ENCODE data around the gene FAM120B. TPM values are rescaled to one million over a fixed set of nuclear protein-coding genes. Genes with fewer than 3 reads are reported as not detected.
A peak's percentile ranks its signal among the peaks of the same experiment; 100 is the strongest.

The FAM120B gene
- total RNA-seq, 4 donors from 2014 or later, result 24.6 to 40.3 (median 31.9) TPM

DNA sequence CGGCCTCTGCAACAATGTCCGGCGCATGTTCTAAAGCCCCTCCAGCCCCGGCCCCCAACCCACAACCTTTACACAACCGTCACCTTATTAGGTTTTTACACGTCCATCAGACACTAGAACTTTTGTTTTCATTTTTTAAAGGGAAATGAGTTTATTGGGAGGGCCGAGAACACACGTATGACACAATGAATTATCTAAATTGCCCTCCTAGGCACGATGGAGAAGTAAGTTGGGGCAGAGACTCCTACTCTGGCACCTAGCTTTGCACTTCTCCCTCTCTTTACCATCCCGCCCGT lies 14.5 kb upstream of the FAM120B start:
- TF ChIP-seq POLR2A (IDR thresholded peaks at IDR 0.05), result no peak
- TF ChIP-seq EP300 (IDR thresholded peaks at IDR 0.05), result no peak
- TF ChIP-seq, protein P1, sequence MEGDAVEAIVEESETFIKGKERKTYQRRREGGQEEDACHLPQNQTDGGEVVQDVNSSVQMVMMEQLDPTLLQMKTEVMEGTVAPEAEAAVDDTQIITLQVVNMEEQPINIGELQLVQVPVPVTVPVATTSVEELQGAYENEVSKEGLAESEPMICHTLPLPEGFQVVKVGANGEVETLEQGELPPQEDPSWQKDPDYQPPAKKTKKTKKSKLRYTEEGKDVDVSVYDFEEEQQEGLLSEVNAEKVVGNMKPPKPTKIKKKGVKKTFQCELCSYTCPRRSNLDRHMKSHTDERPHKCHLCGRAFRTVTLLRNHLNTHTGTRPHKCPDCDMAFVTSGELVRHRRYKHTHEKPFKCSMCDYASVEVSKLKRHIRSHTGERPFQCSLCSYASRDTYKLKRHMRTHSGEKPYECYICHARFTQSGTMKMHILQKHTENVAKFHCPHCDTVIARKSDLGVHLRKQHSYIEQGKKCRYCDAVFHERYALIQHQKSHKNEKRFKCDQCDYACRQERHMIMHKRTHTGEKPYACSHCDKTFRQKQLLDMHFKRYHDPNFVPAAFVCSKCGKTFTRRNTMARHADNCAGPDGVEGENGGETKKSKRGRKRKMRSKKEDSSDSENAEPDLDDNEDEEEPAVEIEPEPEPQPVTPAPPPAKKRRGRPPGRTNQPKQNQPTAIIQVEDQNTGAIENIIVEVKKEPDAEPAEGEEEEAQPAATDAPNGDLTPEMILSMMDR (IDR thresholded peaks at IDR 0.05), result no peak
- no peak for TF ChIP-seq POLR2AphosphoS5 (IDR thresholded peaks at IDR 0.05)

DNA sequence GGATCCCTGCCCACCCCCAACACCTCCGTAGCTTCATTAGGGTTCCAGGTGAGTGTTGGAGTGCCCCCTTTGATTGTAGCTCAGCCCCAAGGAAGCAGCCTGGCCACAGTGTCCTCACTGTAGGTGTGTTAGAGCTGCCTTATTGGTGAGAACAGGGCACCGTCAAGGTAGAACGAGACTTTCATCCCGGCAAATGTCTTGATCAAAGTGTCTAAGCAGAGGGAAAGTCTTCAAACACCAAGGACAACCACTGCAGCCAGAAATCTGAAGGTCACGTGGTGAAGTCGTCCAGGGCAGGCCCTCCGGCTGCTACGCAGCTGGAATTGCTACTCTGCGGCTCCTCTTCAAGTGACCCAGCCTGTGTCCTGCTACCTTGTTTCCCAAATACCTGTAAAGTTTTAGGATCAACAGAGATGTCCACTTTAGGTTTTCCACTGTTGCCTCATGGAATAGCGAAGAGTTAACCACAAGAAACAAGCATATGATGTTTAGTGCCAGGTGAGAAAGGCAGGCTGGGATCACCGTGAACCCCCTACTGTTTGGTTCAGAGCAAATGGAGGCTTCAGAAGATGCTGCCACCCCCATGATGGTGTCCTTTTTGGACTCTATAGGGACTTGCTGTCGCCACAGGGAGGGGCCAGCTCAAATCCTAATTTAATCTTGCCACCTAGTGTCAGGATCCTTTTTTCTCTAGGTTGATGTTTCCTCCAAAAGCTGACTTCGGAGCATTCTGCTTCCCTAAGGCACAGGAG lies 14.0 kb upstream of the FAM120B start:
- Histone ChIP-seq H3K27me3 (peaks cover 99% of the 10 kb centered on the region), H3K4me1 (peaks cover 4 to 91% (median 43%) of the 10 kb centered on the region in 3 donors), H3K4me3 (peak overlapping the region in 1 of 2 donors; percentile 62), H3K27ac (peak overlapping the region in 3 of 4 donors; percentile 71 to 79 (median 74)), H3K9me3 (no peaks in the 10 kb centered on the region), H3K36me3 (peaks cover 0 to 4% of the 10 kb centered on the region in 2 donors)
- ATAC-seq, result no peak
- TF ChIP-seq, protein P1 (IDR thresholded peaks at IDR 0.05), result peak in 3 of 4 experiments; percentile 5 to 31 (median 13)
- TF ChIP-seq POLR2A (IDR thresholded peaks at IDR 0.05), result no peak
- 13 to 29% methylated on average over 4 to 6 of the region's 13 CpGs for WGBS, 2 donors (ENCODE audit: low coverage in 1 of 2)

More for the DNA sequence above, 14.5 kb upstream of the FAM120B start:
- ATAC-seq, result no peak
- H3K27me3 ChIP-seq, result peaks cover 99% of the 10 kb centered on the region
- peak overlapping the region; percentile 62 to 63 for H3K4me3 ChIP-seq
- H3K36me3 ChIP-seq, result peaks cover 0 to 4% of the 10 kb centered on the region in 2 donors
- H3K27ac ChIP-seq, result peak overlapping the region in 3 of 4 donors; percentile 71 to 79 (median 74)
- H3K9me3 ChIP-seq, result no peaks in the 10 kb centered on the region
- WGBS, 2 donors (ENCODE audit: low coverage in 1 of 2), result 10 to 16% methylated on average over 6 to 11 of the region's 11 CpGs
- H3K4me1 ChIP-seq, result peaks cover 4 to 91% (median 46%) of the 10 kb centered on the region in 3 donors

DNA sequence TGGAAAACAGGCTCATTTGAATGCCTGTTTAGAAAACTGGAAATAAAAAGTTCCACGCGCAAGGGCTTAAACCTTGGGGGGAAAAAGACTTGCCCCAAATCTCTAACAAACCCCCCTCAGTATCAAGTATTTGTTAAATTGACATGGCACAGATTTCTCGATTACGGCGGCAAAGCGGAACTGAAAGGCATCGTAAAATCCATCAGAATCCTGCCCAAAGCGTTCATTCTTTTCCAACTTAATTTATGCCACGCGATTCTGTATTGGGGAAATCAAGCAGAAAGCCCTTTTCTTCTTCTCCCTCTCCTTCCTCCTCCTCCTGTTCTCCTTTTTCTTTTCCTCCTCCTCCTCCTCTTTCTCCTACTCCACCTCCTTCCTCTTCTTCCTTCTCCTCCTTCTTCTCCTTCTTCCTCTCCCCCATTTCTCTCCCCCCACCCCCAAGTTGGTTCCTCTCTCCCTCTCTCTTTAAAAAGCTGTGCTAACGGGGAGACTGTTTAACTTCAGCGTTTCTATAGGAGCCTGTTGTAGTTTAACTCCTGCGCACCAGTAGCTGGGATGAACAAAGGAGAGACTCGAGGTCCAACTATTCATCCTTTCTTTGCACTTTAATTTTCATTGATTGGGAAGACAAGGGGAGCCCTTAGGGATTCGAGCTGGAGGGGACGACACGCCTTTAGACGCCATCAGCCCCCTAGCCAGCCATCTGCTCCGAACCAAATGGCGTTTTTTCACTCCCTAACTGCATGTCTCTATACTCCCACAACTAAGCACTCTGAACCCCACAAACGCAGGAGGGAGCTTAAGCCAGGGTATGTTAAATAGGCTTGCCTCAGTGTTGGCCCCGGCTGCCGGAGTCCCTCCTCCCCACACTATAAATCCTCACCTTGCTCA lies 13.0 kb upstream of the FAM120B start:
- Histone ChIP-seq H3K4me1 (peaks cover 4 to 81% (median 40%) of the 10 kb centered on the region in 3 donors), H3K36me3 (no peaks in the 10 kb centered on the region), H3K9me3 (no peaks in the 10 kb centered on the region), H3K27me3 (peaks cover 99% of the 10 kb centered on the region), H3K4me3 (peak overlapping the region in 1 of 2 donors; percentile 16), H3K27ac (no peak overlapping the region)
- TF ChIP-seq POLR2A (IDR thresholded peaks at IDR 0.05) (no peak), POLR2AphosphoS5 (IDR thresholded peaks at IDR 0.05) (no peak), EP300 (IDR thresholded peaks at IDR 0.05) (no peak)
- TF ChIP-seq, protein P1 (IDR thresholded peaks at IDR 0.05), result no peak
- no peak for ATAC-seq
- WGBS, 2 donors (ENCODE audit: low coverage in 1 of 2), result 3 to 25% methylated on average over 16 to 23 of the region's 23 CpGs

DNA sequence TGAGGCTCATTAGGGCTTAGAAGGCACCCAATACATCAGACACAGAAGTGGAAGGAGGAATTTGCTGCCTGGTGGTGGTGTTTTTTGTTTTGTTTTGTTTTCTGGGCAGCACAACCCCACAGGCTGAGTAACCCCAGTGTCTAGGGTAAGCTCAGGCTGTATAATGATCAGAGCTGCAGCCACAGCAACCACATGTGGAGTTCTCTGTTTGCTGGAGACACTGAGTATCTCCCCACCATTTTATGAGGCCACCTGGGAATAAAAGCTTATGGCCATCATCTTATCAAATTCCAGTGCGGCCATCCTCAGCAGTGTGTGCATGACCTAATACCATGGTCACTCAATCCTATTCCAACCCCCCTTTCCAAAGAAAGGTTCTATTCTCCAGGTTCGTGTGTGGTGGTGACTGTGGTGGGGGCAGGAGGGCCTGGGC lies 12.2 kb upstream of the FAM120B start:
- TF ChIP-seq EP300 (IDR thresholded peaks at IDR 0.05) (no peak), POLR2A (IDR thresholded peaks at IDR 0.05) (no peak), POLR2AphosphoS5 (IDR thresholded peaks at IDR 0.05) (no peak)
- TF ChIP-seq, protein P1 (IDR thresholded peaks at IDR 0.05), result no peak
- no peak for ATAC-seq

More for the DNA sequence above, 12.2 kb upstream of the FAM120B start:
- no peak overlapping the region for H3K27ac ChIP-seq
- H3K4me1 ChIP-seq, result peaks cover 4 to 74% (median 33%) of the 10 kb centered on the region in 3 donors
- no peaks in the 10 kb centered on the region for H3K36me3 ChIP-seq
- H3K27me3 ChIP-seq, result peaks cover 96% of the 10 kb centered on the region
- H3K4me3 ChIP-seq, result no peak overlapping the region
- 20% methylated on average over 1 of the region's 2 CpGs for WGBS, 2 donors (ENCODE audit: low coverage in 1 of 2)
- H3K9me3 ChIP-seq, result no peaks in the 10 kb centered on the region

Data from gastroesophageal sphincter (tissue), 4 donors.